Smooth muscle cell (in vitro differentiated cells): Measurements from ENCODE around the gene CXXC5. TPM values are rescaled to one million over a fixed set of nuclear protein-coding genes. Genes with fewer than 3 reads are reported as not detected.

Experiments used
- DNase-seq: peaks from one replicate; lab custom pipeline; 2025; ENCODE audit not compliant: unreplicated experiment; lab: John Stamatoyannopoulos, UW
- H2AFZ ChIP-seq: fragments of 200-600 bp; sonication (generic); 2 replicates; pipeline ENCODE4 v1.6.0; 2016; ENCODE audit warnings: antibody characterized with exemption, low read depth, mild to moderate bottlenecking
- H3F3A ChIP-seq: fragments of 200-600 bp; sonication (generic); 2 replicates; pipeline ENCODE4 v1.6.0; 2017; ENCODE audit warnings: antibody characterized with exemption, low read depth
- H3K27ac ChIP-seq: fragments of 200-600 bp; sonication (generic); 2 replicates; pipeline ENCODE4 v1.5.1; 2016; ENCODE audit warnings: low read depth, mild to moderate bottlenecking
- H3K27me3 ChIP-seq: fragments of 200-600 bp; sonication (generic); 2 replicates; pipeline ENCODE4 v1.6.1; 2016; ENCODE audit warnings: low read depth, mild to moderate bottlenecking
- H3K36me3 ChIP-seq: fragments of 200-600 bp; sonication (generic); 2 replicates; pipeline ENCODE4 v1.5.1; 2016; ENCODE audit warnings: low read depth
- H3K4me1 ChIP-seq: fragments of 200-600 bp; sonication (generic); 2 replicates; pipeline ENCODE4 v1.5.1; 2016; ENCODE audit warnings: low read depth
- H3K4me2 ChIP-seq: fragments of 200-600 bp; sonication (generic); 2 replicates; pipeline ENCODE4 v1.6.0; 2016; ENCODE audit warnings: mild to moderate bottlenecking
- H3K4me3 ChIP-seq: fragments of 200-600 bp; sonication (generic); 2 replicates; pipeline ENCODE4 v1.5.1; 2016; ENCODE audit warnings: mild to moderate bottlenecking
- H3K79me2 ChIP-seq: fragments of 200-600 bp; sonication (generic); 2 replicates; pipeline ENCODE4 v1.6.0; 2016; ENCODE audit warnings: low read depth, mild to moderate bottlenecking
- H3K9ac ChIP-seq: fragments of 200-600 bp; sonication (generic); 2 replicates; pipeline ENCODE4 v1.6.0; 2016; ENCODE audit warnings: low read depth
- H3K9me3 ChIP-seq: fragments of 200-600 bp; sonication (generic); replicated peaks from 2 replicates; pipeline ENCODE4 v1.5.1; 2016; ENCODE audit warnings: low read depth
- H4K20me1 ChIP-seq: fragments of 200-600 bp; sonication (generic); 2 replicates; pipeline ENCODE4 v1.6.0; 2016; ENCODE audit warnings: low read depth
- WGBS: methylation state at CpG from one replicate; pipeline ENCODE4 v1.1.7; 2016; ENCODE audit warnings: low lambda C conversion rate; 5-methylcytosine and 5-hydroxymethylcytosine counted together
- polyA plus RNA-seq: library from polyadenylated mRNA; unstranded; fragments of >200 nt; fragmentation: Nextera tagmentation; extraction: Ambion mirVana; gene quantifications from 2 replicates; pipeline ENCODE4 v1.2.1, GENCODE V29; 2016
- total RNA-seq: library from RNA; depleted of rRNA; stranded (reverse); fragments of >200 nt; gene quantifications from 2 replicates; pipeline ENCODE4 v1.2.3, GENCODE V29; 2014
- TF ChIP-seq, protein P1 (sequence below): fragments of 200-600 bp; sonication (generic); IDR thresholded peaks from 2 replicates; pipeline ENCODE4 v1.5.1; 2017; ENCODE audit warnings: borderline replicate concordance, mild to moderate bottlenecking, antibody characterized with exemption; ENCODE audit not compliant: insufficient read depth, poor library complexity, severe bottlenecking

CXXC5 gene
- total and polyA plus RNA-seq, 2 experiments from 2014 or later, result 85.5 to 139 TPM

DNA sequence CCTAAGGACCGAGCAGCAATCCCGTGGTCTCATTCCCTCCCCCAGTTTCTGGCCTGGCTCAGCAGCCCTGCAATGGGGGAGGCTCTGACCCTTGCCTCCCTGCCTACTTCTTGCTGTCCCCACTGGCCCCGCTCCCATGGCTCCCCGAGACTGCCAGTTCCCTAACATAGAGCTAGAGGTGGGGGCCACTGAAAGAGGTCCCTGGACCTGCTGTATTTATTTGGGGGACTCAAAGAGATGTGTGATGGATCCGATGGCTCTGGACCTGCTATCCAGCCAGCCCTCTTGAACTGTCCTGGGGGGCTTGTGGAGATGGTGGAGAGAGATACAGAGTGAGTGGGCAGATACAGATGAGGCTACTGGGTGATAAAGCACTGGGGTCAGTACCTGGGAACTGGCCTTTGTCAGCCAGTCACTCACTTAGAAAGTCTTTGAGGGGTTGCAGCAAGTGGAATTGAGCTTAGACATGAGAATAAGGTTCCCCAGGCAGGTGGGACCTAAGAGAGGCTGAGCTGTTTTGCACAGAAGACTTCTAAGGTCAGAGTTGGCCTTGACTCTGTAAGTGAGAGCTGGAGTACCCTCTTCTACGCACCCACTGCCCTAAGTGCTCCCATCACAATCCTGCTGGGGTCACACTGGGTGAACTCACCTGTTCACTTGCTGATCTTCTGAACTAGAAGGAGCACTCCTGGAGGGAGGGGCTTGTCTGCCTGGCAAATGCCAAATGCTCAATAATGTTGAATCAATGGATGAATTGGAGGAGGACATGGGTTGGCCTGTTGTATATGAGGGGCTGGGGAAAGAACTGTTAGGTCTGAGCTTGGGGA, 42.9 kb downstream of the CXXC5 start:
- TF ChIP-seq, protein P1, sequence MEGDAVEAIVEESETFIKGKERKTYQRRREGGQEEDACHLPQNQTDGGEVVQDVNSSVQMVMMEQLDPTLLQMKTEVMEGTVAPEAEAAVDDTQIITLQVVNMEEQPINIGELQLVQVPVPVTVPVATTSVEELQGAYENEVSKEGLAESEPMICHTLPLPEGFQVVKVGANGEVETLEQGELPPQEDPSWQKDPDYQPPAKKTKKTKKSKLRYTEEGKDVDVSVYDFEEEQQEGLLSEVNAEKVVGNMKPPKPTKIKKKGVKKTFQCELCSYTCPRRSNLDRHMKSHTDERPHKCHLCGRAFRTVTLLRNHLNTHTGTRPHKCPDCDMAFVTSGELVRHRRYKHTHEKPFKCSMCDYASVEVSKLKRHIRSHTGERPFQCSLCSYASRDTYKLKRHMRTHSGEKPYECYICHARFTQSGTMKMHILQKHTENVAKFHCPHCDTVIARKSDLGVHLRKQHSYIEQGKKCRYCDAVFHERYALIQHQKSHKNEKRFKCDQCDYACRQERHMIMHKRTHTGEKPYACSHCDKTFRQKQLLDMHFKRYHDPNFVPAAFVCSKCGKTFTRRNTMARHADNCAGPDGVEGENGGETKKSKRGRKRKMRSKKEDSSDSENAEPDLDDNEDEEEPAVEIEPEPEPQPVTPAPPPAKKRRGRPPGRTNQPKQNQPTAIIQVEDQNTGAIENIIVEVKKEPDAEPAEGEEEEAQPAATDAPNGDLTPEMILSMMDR, result no peak
- H3K27ac ChIP-seq, result peak overlapping the region; percentile 98
- H3K36me3 ChIP-seq, result no peaks in the 10 kb centered on the region
- H3K27me3 ChIP-seq, result no peaks in the 10 kb centered on the region
- peaks cover 34% of the 10 kb centered on the region for H3F3A ChIP-seq
- 57% methylated on average over 6 of the region's 6 CpGs for WGBS
- H3K9ac ChIP-seq, result peak overlapping the region; percentile 82
- no peak overlapping the region for H2AFZ ChIP-seq
- peaks cover 53% of the 10 kb centered on the region for H3K4me1 ChIP-seq
- H3K79me2 ChIP-seq, result peaks cover 5% of the 10 kb centered on the region
- H3K4me2 ChIP-seq, result peak overlapping the region; percentile 72
- DNase-seq, result no peak
- H3K4me3 ChIP-seq, result no peak overlapping the region
- H4K20me1 ChIP-seq, result peaks cover 23% of the 10 kb centered on the region
- no peaks in the 10 kb centered on the region for H3K9me3 ChIP-seq

- H2AFZ ChIP-seq, result no peak overlapping the region
- no peaks in the 10 kb centered on the region for H3K9me3 ChIP-seq
- 93% methylated on average over 6 of the region's 6 CpGs for WGBS
- H3K9ac ChIP-seq, result no peak overlapping the region
- peaks cover 59% of the 10 kb centered on the region for H3K4me1 ChIP-seq
- peak overlapping the region; percentile 98 for H3K27ac ChIP-seq
- TF ChIP-seq, protein P1, result no peak
- H3K27me3 ChIP-seq, result no peaks in the 10 kb centered on the region
- H3K79me2 ChIP-seq, result no peaks in the 10 kb centered on the region
- H3K4me3 ChIP-seq, result no peak overlapping the region
- no peak for DNase-seq
- peaks cover 40% of the 10 kb centered on the region for H3F3A ChIP-seq
- peaks cover 18% of the 10 kb centered on the region for H4K20me1 ChIP-seq
- H3K4me2 ChIP-seq, result no peak overlapping the region
- no peaks in the 10 kb centered on the region for H3K36me3 ChIP-seq
Measured at GRCh38 chr5:139692148-139692547, 44.0 kb downstream of the CXXC5 start.

GRCh38 chr5:139692679-139693308, 44.6 kb downstream of the CXXC5 start:
- H3K4me3 ChIP-seq, result no peak overlapping the region
- DNase-seq, result no peak
- H3K27me3 ChIP-seq, result no peaks in the 10 kb centered on the region
- H3K36me3 ChIP-seq, result no peaks in the 10 kb centered on the region
- H3K79me2 ChIP-seq, result no peaks in the 10 kb centered on the region
- peaks cover 12% of the 10 kb centered on the region for H4K20me1 ChIP-seq
- TF ChIP-seq, protein P1, result no peak
- H3K27ac ChIP-seq, result peak overlapping the region; percentile 98
- H3K4me2 ChIP-seq, result no peak overlapping the region
- peaks cover 40% of the 10 kb centered on the region for H3F3A ChIP-seq
- peaks cover 64% of the 10 kb centered on the region for H3K4me1 ChIP-seq
- no peaks in the 10 kb centered on the region for H3K9me3 ChIP-seq
- H2AFZ ChIP-seq, result no peak overlapping the region
- 70% methylated on average over 8 of the region's 8 CpGs for WGBS
- H3K9ac ChIP-seq, result no peak overlapping the region
